ENCODE data around the gene PEMT. TPM values are rescaled to one million over a fixed set of nuclear protein-coding genes. Genes with fewer than 3 reads are reported as not detected.

PEMT gene
- total RNA-seq, 1 experiment from 2014 or later = 178 TPM

- Histone ChIP-seq H3K27me3 (ENCODE audit: low read length) (no peaks in the 10 kb centered on the region), H3K9ac (ENCODE audit: low read length) (no peak overlapping the region), H2AFZ (ENCODE audit: low read length) (no peak overlapping the region), H3K9me3 (ENCODE audit: low read length) (no peaks in the 10 kb centered on the region), H3K9me2 (replicated peaks; ENCODE audit: low read length) (no peaks in the 10 kb centered on the region), H3K4me1 (ENCODE audit: insufficient read depth, low read length) (no peaks in the 10 kb centered on the region), H3F3A (ENCODE audit: low read length, unreplicated experiment) (no peaks in the 10 kb centered on the region), H3K36me3 (ENCODE audit: low read depth, low read length) (no peaks in the 10 kb centered on the region), H3K79me2 (ENCODE audit: low read length) (no peaks in the 10 kb centered on the region), H4K20me1 (ENCODE audit: low read length) (no peaks in the 10 kb centered on the region), H3K27ac (ENCODE audit: low read length) (no peak overlapping the region), H3K4me2 (ENCODE audit: low read length) (no peak overlapping the region), H3K4me3 (ENCODE audit: low read length) (no peak overlapping the region)
- ATAC-seq (no peak), DNase-seq (no peak)
- intact Hi-C loops (cut with micrococcal nuclease) = no loop called here
- ChIA-PET POLR2A (ENCODE audit: unreplicated experiment) (no interaction called here), CTCF (no interaction called here)
- TF ChIP-seq CTCF (conservative IDR thresholded peaks at IDR 0.05; ENCODE audit: low read depth, low read length) = no peak
- no peak for TF ChIP-seq EZH2 (IDR thresholded peaks at IDR 0.05; ENCODE audit: low read length, unreplicated experiment)
- TF ChIP-seq EZH2phosphoT487 (IDR thresholded peaks at IDR 0.05; ENCODE audit: borderline replicate concordance, low read length) = no peak
- BruUV-seq (replicated peaks) = no TSS peak
Measured at GRCh38 chr17:17518951-17519350, 72.6 kb downstream of the PEMT start.

GRCh38 chr17:17518014-17518413 is 73.5 kb downstream of the PEMT start:
- intact Hi-C loops (cut with micrococcal nuclease) = no loop called here
- ATAC-seq = no peak
- BruUV-seq (replicated peaks) = no TSS peak

More at GRCh38 chr17:17518014-17518413, 73.5 kb downstream of the PEMT start:
- Histone ChIP-seq H3K27ac (ENCODE audit: low read length) (no peak overlapping the region), H3K9me2 (replicated peaks; ENCODE audit: low read length) (no peaks in the 10 kb centered on the region), H3F3A (ENCODE audit: low read length, unreplicated experiment) (no peaks in the 10 kb centered on the region), H3K79me2 (ENCODE audit: low read length) (no peaks in the 10 kb centered on the region), H3K36me3 (ENCODE audit: low read depth, low read length) (no peaks in the 10 kb centered on the region), H3K4me3 (ENCODE audit: low read length) (no peak overlapping the region), H3K4me1 (ENCODE audit: insufficient read depth, low read length) (peaks cover under 1% of the 10 kb centered on the region; the same call in 1 of the 2 replicates), H3K9me3 (ENCODE audit: low read length) (no peaks in the 10 kb centered on the region), H3K27me3 (ENCODE audit: low read length) (no peaks in the 10 kb centered on the region), H3K4me2 (ENCODE audit: low read length) (no peak overlapping the region), H2AFZ (ENCODE audit: low read length) (no peak overlapping the region), H4K20me1 (ENCODE audit: low read length) (no peaks in the 10 kb centered on the region), H3K9ac (ENCODE audit: low read length) (no peak overlapping the region)
- TF ChIP-seq CTCF (conservative IDR thresholded peaks at IDR 0.05; ENCODE audit: low read depth, low read length) (no peak), EZH2phosphoT487 (IDR thresholded peaks at IDR 0.05; ENCODE audit: borderline replicate concordance, low read length) (no peak), EZH2 (IDR thresholded peaks at IDR 0.05; ENCODE audit: low read length, unreplicated experiment) (no peak)
- ChIA-PET POLR2A (ENCODE audit: unreplicated experiment) (no interaction called here), CTCF (no interaction called here)
- DNase-seq = no peak

All from PC-3 (cell line).